HEK293 (cell line): ENCODE results near the gene GP9.

Source experiments
- HOXA7 ChIP-seq: sonication (generic); formaldehyde crosslinking; IDR thresholded peaks from 2 replicates; pipeline ENCODE4 v1.8.1; 2022; ENCODE audit warnings: missing genetic modification reagents, borderline replicate concordance
- SP2 ChIP-seq: fragments of 450-650 bp; formaldehyde crosslinking; IDR thresholded peaks from 2 replicates; pipeline ENCODE4 v1.5.1; 2016; ENCODE audit warnings: missing biosample characterization, missing genetic modification characterization
- TRIM28 ChIP-seq: IDR thresholded peaks from 2 replicates; pipeline ENCODE4 v1.6.1; 2011; ENCODE audit warnings: low read length, control low read depth, borderline replicate concordance
- ZBTB17 ChIP-seq: fragments of 450-650 bp; formaldehyde crosslinking; IDR thresholded peaks from 2 replicates; pipeline ENCODE4 v1.5.1; 2016; ENCODE audit warnings: missing biosample characterization, missing genetic modification characterization
- ZBTB21 ChIP-seq: fragments of 450-650 bp; formaldehyde crosslinking; IDR thresholded peaks from 2 replicates; pipeline ENCODE4 v1.5.1; 2017; ENCODE audit warnings: missing biosample characterization, missing genetic modification characterization
- ZBTB8A ChIP-seq: fragments of 450-650 bp; formaldehyde crosslinking; IDR thresholded peaks from 2 replicates; pipeline ENCODE4 v1.5.1; 2016; ENCODE audit warnings: missing biosample characterization, missing genetic modification characterization
- ZNF610 ChIP-seq: fragments of 450-650 bp; formaldehyde crosslinking; IDR thresholded peaks from 2 replicates; pipeline ENCODE4 v1.5.1; 2016; ENCODE audit warnings: missing biosample characterization, missing genetic modification characterization, borderline replicate concordance
- TF ChIP-seq, protein P1 (sequence below): fragments of 450-650 bp; formaldehyde crosslinking; IDR thresholded peaks from 2 replicates; pipeline ENCODE4 v1.5.1; 2016; ENCODE audit warnings: missing biosample characterization, missing genetic modification characterization
- TF ChIP-seq, protein P2 (sequence below): fragments of 450-650 bp; IDR thresholded peaks from 2 replicates; pipeline ENCODE4 v1.5.1; 2018; ENCODE audit warnings: missing biosample characterization, missing genetic modification characterization

DNA sequence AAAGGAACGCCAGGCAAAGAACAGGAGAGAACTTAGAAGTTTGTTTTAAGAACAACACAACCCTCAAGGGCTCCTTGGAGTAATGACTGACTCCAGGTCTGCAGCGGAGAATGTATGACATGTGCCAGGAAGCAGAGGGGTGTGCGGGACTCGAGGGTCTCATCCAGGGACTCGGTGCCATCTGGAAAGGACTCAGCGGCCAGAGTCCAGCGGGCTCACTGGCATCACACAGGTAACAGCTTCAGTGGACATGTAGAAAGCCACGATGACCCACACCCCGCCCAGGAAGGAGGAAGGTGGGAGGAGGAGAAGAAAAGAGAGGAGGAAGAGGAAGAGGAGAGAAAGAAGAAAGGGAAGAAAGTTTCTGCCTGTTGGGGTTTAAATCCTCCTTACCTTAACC lies 21.4 kb downstream of the GP9 start:
- TF ChIP-seq, protein P1, sequence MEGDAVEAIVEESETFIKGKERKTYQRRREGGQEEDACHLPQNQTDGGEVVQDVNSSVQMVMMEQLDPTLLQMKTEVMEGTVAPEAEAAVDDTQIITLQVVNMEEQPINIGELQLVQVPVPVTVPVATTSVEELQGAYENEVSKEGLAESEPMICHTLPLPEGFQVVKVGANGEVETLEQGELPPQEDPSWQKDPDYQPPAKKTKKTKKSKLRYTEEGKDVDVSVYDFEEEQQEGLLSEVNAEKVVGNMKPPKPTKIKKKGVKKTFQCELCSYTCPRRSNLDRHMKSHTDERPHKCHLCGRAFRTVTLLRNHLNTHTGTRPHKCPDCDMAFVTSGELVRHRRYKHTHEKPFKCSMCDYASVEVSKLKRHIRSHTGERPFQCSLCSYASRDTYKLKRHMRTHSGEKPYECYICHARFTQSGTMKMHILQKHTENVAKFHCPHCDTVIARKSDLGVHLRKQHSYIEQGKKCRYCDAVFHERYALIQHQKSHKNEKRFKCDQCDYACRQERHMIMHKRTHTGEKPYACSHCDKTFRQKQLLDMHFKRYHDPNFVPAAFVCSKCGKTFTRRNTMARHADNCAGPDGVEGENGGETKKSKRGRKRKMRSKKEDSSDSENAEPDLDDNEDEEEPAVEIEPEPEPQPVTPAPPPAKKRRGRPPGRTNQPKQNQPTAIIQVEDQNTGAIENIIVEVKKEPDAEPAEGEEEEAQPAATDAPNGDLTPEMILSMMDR (tag by site-specific recombination): no peak
- TF ChIP-seq ZBTB17 (tag by site-specific recombination) (no peak), HOXA7 (CRISPR knock-in tag) (no peak), ZNF610 (no peak), SP2 (tag by site-specific recombination) (no peak), ZBTB8A (tag by site-specific recombination) (no peak), TRIM28 (no peak), ZBTB21 (tag by site-specific recombination) (no peak)
- TF ChIP-seq, protein P2, sequence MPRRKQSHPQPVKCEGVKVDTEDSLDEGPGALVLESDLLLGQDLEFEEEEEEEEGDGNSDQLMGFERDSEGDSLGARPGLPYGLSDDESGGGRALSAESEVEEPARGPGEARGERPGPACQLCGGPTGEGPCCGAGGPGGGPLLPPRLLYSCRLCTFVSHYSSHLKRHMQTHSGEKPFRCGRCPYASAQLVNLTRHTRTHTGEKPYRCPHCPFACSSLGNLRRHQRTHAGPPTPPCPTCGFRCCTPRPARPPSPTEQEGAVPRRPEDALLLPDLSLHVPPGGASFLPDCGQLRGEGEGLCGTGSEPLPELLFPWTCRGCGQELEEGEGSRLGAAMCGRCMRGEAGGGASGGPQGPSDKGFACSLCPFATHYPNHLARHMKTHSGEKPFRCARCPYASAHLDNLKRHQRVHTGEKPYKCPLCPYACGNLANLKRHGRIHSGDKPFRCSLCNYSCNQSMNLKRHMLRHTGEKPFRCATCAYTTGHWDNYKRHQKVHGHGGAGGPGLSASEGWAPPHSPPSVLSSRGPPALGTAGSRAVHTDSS (tag by site-specific recombination): no peak
